K562 treated with DMSO at 1 percent for 12 hours (cell line): ENCODE results near the gene SIGLEC6. TPM values are rescaled to one million over a fixed set of nuclear protein-coding genes. Genes with fewer than 3 reads are reported as not detected.

Experiments
- total RNA-seq: library from RNA; unstranded; fragments of 300-600 nt; gene quantifications from 2 replicates; pipeline ENCODE4 v1.2.3, GENCODE V29; 2022; ENCODE audit not compliant: insufficient read depth

Gene SIGLEC6
- total RNA-seq = 7.9 and 20.2 TPM in 2 replicates

DNA sequence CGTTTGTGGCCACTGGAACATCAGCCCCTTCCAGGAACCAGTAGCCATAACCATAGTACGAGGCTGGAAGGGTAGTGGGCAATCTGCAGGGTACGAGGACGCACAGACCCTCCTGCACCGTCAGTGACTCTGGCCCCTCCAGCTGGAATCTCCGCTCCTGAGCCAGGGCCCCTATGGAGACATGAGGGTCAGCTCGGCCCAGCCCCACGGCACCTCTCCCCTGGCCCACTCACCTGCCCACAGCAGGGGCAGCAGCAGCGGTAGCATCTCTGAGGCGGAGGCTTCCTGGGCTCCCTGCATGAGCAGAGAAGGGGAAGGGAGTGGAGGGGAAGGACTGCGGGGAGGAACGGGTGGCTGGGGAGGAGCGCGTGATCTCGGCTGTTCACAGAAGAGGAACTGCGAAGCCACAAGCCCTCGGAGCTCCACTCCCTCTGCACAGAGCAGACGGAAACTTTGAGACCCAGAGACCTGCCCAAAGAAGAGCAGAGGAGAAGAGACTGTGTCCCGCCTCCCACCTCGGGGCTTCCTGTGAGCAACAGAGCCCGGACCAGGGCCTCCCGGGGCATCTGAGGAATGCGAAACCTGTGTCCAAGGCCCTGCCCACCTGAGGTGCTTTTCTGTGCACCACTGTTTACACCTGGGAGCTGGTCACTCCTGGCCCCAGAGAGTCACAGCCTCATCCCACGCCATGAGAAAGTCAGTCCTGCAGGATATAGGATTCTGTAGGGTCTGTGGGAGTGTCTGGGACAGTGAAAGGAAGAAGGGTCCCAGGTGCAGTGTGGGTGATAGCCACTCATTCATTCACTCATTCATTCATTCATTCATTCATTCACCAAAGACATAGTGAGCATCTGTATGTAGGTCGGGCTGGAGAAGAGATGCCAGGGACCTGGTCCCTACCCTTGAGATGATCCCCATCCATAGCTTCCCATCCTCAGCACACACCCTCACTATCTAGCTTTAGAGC, at the start of gene SIGLEC6:
TSS of gene SIGLEC6 (minus strand) at position 322 of the 967 bp plus-strand sequence. CDS start at position 300, 22 bp downstream.

DNA sequence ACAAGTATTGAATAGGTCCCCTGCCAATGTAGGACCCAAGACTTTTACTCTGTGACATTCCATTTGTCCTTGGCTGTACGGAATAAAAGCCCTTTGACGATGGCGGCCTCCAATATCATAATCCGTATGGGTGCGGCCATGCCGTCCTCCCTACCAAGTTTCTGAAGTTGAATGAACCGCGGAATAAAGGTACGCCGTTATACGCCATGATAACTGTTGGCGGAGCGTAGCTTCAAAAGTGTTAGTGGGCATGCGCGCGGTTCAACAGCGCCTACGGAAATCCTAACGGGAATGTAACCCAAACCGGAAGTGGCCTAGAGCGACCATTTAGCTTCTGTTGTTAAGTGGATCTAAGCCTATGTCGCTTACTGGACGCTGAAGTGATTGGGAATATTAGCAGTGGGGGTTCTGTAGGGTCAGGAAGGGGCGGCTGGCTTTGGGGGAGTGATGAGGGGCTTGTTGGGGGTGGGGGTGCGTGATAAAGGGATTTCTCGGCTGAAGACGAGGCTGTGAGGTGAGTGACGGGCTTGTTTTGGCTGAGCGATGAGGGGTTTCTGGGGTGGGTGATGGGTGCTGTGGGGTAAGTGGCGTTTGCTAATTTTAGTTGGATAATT, 39.6 kb upstream of the SIGLEC6 start, which contains the start of gene ZNF175:
TSS of gene ZNF175 (plus strand) at position 322 of the 614 bp plus-strand sequence. CDS start 2,047 bp downstream, outside the sequence.

DNA sequence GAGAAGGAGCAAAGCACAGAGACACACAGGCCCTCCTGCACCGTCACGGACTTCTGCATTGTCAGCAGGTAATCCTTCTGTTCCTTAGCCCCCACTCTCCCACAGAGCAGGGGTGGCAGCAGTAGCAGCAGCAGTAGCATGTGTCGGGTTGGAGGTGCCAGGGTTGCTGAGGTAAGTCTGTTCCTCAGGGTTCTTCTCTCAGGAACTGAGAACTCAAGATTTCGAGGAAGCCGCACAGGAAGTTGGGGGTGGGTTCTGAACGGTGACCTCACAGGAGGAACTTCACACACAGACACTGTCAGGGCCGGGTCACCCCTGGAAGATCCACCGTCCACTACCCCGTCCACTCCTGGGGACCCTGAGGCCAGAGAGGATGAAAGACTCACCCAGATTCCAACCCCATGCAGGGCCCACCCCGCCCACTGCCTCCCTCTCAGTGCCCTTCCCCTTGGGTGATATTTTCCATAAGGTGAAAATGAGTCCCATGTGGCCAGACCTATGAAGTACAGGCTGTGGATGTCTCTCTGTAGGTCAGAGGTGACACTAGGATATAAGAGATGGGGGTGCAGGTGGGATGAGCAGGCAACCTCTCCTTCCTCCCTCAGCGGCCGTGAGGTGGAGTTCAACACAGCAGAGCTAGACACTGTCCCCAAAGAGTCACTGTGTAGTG, 29.7 kb downstream of the SIGLEC6 start, which contains the start of gene SIGLEC12:
TSS of gene SIGLEC12 (minus strand) at position 207 of the 670 bp plus-strand sequence. CDS start at position 140, 67 bp downstream.

DNA sequence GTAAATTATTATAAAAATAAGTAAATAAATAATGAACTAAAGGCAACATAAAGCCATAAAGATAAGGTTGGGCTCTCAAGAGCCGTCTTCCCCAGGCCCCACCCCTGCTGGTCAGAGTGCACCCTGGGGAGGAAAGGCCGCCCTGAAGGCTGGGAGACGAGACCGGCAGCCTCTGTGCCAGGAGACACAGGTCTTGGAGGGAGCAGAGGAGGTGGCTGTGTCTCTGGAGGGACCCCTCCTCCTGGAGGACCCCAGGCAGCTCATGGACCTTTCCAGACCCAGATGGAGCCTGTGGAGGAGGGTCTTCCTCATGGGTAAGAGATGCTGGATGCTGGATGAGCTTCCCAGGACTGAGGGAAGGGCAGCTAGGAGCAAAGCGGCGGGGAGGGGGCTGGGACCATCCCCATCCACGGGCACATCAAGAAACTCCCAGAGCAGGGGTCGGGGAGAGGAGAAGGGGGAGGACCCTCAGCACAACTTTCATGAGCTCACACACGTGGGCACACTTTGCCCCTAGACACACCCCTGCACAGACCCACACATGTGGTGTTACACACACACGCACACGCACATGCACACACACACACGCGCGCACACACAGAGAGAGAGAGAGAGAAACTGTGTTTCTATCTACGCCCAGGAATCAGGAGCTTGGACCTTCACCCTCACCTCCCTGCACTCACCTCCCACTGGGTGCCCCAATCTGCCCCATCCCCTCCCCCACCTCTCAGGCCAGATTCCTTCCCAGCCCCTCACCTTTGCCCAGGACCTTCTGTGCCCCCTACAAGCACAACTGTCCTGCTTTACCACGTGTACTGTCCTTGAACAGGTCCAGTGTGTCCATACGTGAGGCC, 52.9 kb downstream of the SIGLEC6 start, which contains the start of gene CEACAM18:
TSS of gene CEACAM18 (plus strand) at position 159 of the 854 bp plus-strand sequence.

Other genes starting within 250 kb of the SIGLEC6 start
- not detected in 2 replicates for gene IGLON5, start 220.0 kb downstream of the SIGLEC6 start, total RNA-seq
- gene VSIG10L, start 189.5 kb downstream of the SIGLEC6 start, total RNA-seq = 3.1 and 9.2 TPM in 2 replicates
- 205 and 275 TPM in 2 replicates for gene ETFB, start 165.3 kb downstream of the SIGLEC6 start, total RNA-seq
- not detected in 2 replicates for gene CLDND2, start 162.7 kb downstream of the SIGLEC6 start, total RNA-seq
- gene NKG7, start 159.0 kb downstream of the SIGLEC6 start, total RNA-seq = not detected in 2 replicates
- not detected in 2 replicates for gene LIM2, start 143.7 kb downstream of the SIGLEC6 start, total RNA-seq
- gene C19orf84, start 141.1 kb downstream of the SIGLEC6 start, total RNA-seq = 1.2 and 4.2 TPM in 2 replicates
- 0.77 TPM in 1 of 2 replicates, not detected in the other for gene SIGLEC10, start 114.0 kb downstream of the SIGLEC6 start, total RNA-seq
- gene SIGLEC8, start 73.2 kb downstream of the SIGLEC6 start, total RNA-seq = 0.26 and 0.70 TPM in 2 replicates
- not detected in 2 replicates for gene CEACAM18, start 53.1 kb downstream of the SIGLEC6 start, total RNA-seq
- gene SIGLEC12, start 29.9 kb downstream of the SIGLEC6 start, total RNA-seq = 1.2 and 1.4 TPM in 2 replicates
- gene ZNF175, start 39.6 kb upstream of the SIGLEC6 start, total RNA-seq = 4.7 and 15.7 TPM in 2 replicates
- gene SIGLEC5, start 98.7 kb upstream of the SIGLEC6 start, total RNA-seq = 0.99 TPM in 1 of 2 replicates, not detected in the other
- not detected in 2 replicates for gene SIGLEC14, start 115.2 kb upstream of the SIGLEC6 start, total RNA-seq
- gene SPACA6, start 161.7 kb upstream of the SIGLEC6 start, total RNA-seq = 17.0 and 35.0 TPM in 2 replicates
- not detected in 2 replicates for gene HAS1, start 192.3 kb upstream of the SIGLEC6 start, total RNA-seq
- gene FPR1, start 220.2 kb upstream of the SIGLEC6 start, total RNA-seq = not detected in 2 replicates
- 1.0 TPM in 1 of 2 replicates, not detected in the other for gene FPR2, start 229.5 kb upstream of the SIGLEC6 start, total RNA-seq